Astrocyte (in vitro differentiated cells and primary cell): ENCODE results near the gene TAF3. TPM values are rescaled to one million over a fixed set of nuclear protein-coding genes. Genes with fewer than 3 reads are reported as not detected.

ENCODE experiments used
- DNase-seq: peaks from one replicate; pipeline ENCODE4 v3.0.0-alpha.2; 2010; ENCODE audit warnings: low read depth
- FAIRE-seq: peaks from 2 replicates; lab custom pipeline; 2011; peaks lifted over from hg19 to GRCh38; lab: Jason Lieb, UNC
- H2AFZ ChIP-seq: 2 replicates; pipeline ENCODE4 v1.6.0; 2012; ENCODE audit warnings: low read depth, low read length, inconsistent platforms
- H3K27ac ChIP-seq: 2 replicates; pipeline ENCODE4 v1.5.1; 2011; ENCODE audit warnings: low read depth, low read length, inconsistent platforms
- H3K27me3 ChIP-seq: 2 replicates; pipeline ENCODE4 v1.6.0; 2011; ENCODE audit warnings: low read length, inconsistent platforms; ENCODE audit not compliant: insufficient read depth
- H3K36me3 ChIP-seq: 2 replicates; pipeline ENCODE4 v1.5.1; 2011; ENCODE audit warnings: low read length, inconsistent platforms; ENCODE audit not compliant: insufficient read depth
- H3K4me1 ChIP-seq: 2 replicates; pipeline ENCODE4 v1.5.1; 2011; ENCODE audit warnings: low read length, inconsistent platforms; ENCODE audit not compliant: insufficient read depth
- H3K4me2 ChIP-seq: 2 replicates; pipeline ENCODE4 v1.6.0; 2012; ENCODE audit warnings: low read length, inconsistent platforms
- H3K4me3 ChIP-seq: 2 replicates; pipeline ENCODE4 v1.5.1; 2011; ENCODE audit warnings: low read depth, mild to moderate bottlenecking, low read length, inconsistent platforms; ENCODE audit not compliant: insufficient read depth
- H3K79me2 ChIP-seq: 2 replicates; pipeline ENCODE4 v1.6.0; 2012; ENCODE audit warnings: mild to moderate bottlenecking, low read length, inconsistent platforms; ENCODE audit not compliant: insufficient read depth
- H3K9ac ChIP-seq: 2 replicates; pipeline ENCODE4 v1.6.0; 2012; ENCODE audit warnings: mild to moderate bottlenecking, low read length, inconsistent platforms
- H3K9me3 ChIP-seq: 2 replicates; pipeline ENCODE4 v1.5.1; 2012; ENCODE audit warnings: low read depth, mild to moderate bottlenecking, low read length, inconsistent platforms; ENCODE audit not compliant: insufficient read depth
- H4K20me1 ChIP-seq: 2 replicates; pipeline ENCODE4 v1.6.0; 2012; ENCODE audit warnings: low read length, inconsistent platforms; ENCODE audit not compliant: insufficient read depth
- H3K27ac Mint-ChIP-seq: one replicate; pipeline ENCODE4 v1.8.0; 2021; ENCODE audit warnings: mild to moderate bottlenecking, mixed read lengths; ENCODE audit not compliant: unreplicated experiment
- H3K27me3 Mint-ChIP-seq: one replicate; pipeline ENCODE4 v1.8.0; 2021; ENCODE audit warnings: low read depth, mixed read lengths; ENCODE audit not compliant: unreplicated experiment
- H3K36me3 Mint-ChIP-seq: one replicate; pipeline ENCODE4 v1.8.0; 2021; ENCODE audit warnings: low read depth, mixed read lengths; ENCODE audit not compliant: unreplicated experiment
- H3K4me1 Mint-ChIP-seq: one replicate; pipeline ENCODE4 v1.8.0; 2021; ENCODE audit warnings: low read depth, mixed read lengths; ENCODE audit not compliant: unreplicated experiment
- H3K4me3 Mint-ChIP-seq: one replicate; pipeline ENCODE4 v1.8.0; 2021; ENCODE audit warnings: mild to moderate bottlenecking, moderate library complexity, mixed read lengths; ENCODE audit not compliant: unreplicated experiment
- H3K9me3 Mint-ChIP-seq: one replicate; pipeline ENCODE4 v1.8.0; 2021; ENCODE audit warnings: mild to moderate bottlenecking, mixed read lengths; ENCODE audit not compliant: unreplicated experiment
- EZH2 ChIP-seq: IDR thresholded peaks from 2 replicates; pipeline ENCODE4 v1.6.1; 2012; ENCODE audit warnings: mild to moderate bottlenecking, low read length, inconsistent platforms; ENCODE audit not compliant: insufficient read depth
- total RNA-seq: library from RNA; stranded (reverse); gene quantifications from 2 replicates; pipeline ENCODE4 v1.2.1, GENCODE V29; 2021
- TF ChIP-seq, protein P1 (sequence below): IDR thresholded peaks from 2 replicates; pipeline ENCODE4 v1.5.1; 2011; ENCODE audit warnings: low read depth, mild to moderate bottlenecking, inconsistent platforms, low read length, moderate library complexity; ENCODE audit not compliant: insufficient read depth

The TAF3 gene
- total RNA-seq, 1 donor from 2014 or later = 10.2 TPM

DNA sequence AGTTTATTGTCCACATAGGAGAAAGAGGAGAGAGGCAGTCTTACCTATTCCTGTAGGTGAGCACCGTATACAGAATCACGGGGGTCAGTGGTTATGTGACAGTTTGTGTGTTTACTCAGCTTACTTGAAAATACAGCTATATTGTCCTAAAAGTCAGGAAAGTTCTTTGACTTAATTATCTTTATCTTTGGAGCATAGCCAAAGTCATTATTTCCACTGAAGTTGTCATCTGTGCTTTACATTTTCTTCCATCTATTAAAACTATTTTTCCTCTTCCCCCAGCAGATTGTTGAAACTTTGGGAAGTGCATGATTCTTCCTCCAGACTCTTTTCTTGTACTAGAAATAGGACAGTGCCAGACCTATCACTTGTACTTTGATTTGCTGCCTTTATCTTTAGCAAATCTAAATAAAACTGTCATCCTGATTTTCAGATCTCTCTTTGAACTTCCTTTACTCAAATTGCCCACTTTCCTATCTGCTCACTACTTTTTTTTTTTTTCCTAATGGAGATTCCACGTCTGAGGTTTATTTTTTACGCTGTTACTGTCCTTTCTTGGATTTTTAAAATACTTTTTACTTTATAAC lies 58.3 kb downstream of the TAF3 start:
- H3K4me1 Mint-ChIP-seq = no peaks in the 10 kb centered on the region

DNA sequence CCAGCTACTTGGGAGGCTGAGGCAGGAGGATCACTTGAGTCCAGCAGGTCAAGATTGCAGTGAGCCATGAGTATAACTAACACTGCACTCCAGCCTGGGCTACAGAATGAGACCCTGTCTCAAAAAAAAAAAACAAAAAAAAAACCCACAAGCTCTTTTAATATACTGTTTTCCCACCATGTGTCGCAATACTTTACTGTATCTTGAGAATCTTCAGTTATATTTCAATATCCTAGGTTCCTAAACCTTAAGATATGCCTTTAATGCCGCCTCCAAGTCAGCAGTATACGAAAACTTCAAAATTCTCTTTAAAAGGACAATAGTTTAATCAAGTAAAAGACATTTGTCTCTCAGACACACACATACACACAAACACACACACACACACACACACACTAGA lies 62.8 kb downstream of the TAF3 start:
- Mint-ChIP-seq H3K4me3 (no peak overlapping the region), H3K4me1 (no peaks in the 10 kb centered on the region), H3K27ac (no peak overlapping the region), H3K9me3 (no peaks in the 10 kb centered on the region), H3K27me3 (no peaks in the 10 kb centered on the region), H3K36me3 (peaks cover 1% of the 10 kb centered on the region)
- Histone ChIP-seq H3K27ac (no peak overlapping the region), H3K4me2 (no peak overlapping the region), H3K4me1 (no peaks in the 10 kb centered on the region), H4K20me1 (peaks cover 3% of the 10 kb centered on the region), H3K36me3 (no peaks in the 10 kb centered on the region), H3K9me3 (no peaks in the 10 kb centered on the region), H3K79me2 (peaks cover 11% of the 10 kb centered on the region), H3K9ac (no peak overlapping the region), H2AFZ (no peak overlapping the region), H3K27me3 (no peaks in the 10 kb centered on the region), H3K4me3 (no peak overlapping the region)
- no peak for DNase-seq
- FAIRE-seq = no peak
- TF ChIP-seq EZH2 = no peak
- TF ChIP-seq, protein P1, sequence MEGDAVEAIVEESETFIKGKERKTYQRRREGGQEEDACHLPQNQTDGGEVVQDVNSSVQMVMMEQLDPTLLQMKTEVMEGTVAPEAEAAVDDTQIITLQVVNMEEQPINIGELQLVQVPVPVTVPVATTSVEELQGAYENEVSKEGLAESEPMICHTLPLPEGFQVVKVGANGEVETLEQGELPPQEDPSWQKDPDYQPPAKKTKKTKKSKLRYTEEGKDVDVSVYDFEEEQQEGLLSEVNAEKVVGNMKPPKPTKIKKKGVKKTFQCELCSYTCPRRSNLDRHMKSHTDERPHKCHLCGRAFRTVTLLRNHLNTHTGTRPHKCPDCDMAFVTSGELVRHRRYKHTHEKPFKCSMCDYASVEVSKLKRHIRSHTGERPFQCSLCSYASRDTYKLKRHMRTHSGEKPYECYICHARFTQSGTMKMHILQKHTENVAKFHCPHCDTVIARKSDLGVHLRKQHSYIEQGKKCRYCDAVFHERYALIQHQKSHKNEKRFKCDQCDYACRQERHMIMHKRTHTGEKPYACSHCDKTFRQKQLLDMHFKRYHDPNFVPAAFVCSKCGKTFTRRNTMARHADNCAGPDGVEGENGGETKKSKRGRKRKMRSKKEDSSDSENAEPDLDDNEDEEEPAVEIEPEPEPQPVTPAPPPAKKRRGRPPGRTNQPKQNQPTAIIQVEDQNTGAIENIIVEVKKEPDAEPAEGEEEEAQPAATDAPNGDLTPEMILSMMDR = no peak

More for the DNA sequence above, 58.3 kb downstream of the TAF3 start:
- Histone ChIP-seq H3K27ac (no peak overlapping the region), H3K79me2 (no peaks in the 10 kb centered on the region), H4K20me1 (no peaks in the 10 kb centered on the region), H3K4me3 (no peak overlapping the region), H3K9ac (no peak overlapping the region), H3K36me3 (no peaks in the 10 kb centered on the region), H2AFZ (no peak overlapping the region), H3K4me1 (no peaks in the 10 kb centered on the region), H3K4me2 (no peak overlapping the region), H3K9me3 (no peaks in the 10 kb centered on the region), H3K27me3 (no peaks in the 10 kb centered on the region)
- H3K27ac Mint-ChIP-seq = no peak overlapping the region
- H3K9me3 Mint-ChIP-seq = no peaks in the 10 kb centered on the region
- no peak for DNase-seq
- H3K27me3 Mint-ChIP-seq = no peaks in the 10 kb centered on the region
- no peaks in the 10 kb centered on the region for H3K36me3 Mint-ChIP-seq
- TF ChIP-seq, protein P1 = no peak
- TF ChIP-seq EZH2 = no peak
- H3K4me3 Mint-ChIP-seq = no peak overlapping the region
- no peak for FAIRE-seq

DNA sequence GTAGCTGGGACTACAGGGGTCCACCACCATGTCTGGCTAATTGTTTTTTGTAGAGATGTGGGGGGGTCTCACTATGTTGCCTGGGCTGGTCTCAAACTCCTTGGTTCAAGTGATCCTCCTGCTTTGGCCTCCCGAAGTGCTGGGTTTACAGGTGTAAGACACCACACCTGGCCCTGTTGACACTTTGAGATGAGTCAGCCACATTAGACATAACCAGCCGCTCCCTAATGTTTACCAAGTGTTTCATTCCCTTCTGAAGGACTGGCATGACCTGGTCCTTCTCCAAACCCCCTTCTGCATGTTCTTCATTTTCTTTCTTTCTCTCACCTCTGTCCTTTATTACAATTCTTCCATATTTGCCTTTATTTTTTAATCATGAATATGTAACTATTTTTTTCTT lies 67.8 kb downstream of the TAF3 start:
- Histone ChIP-seq H3K27me3 (no peaks in the 10 kb centered on the region), H3K4me1 (peaks cover 4% of the 10 kb centered on the region), H3K36me3 (no peaks in the 10 kb centered on the region), H3K4me2 (no peak overlapping the region), H3K79me2 (peaks cover 18% of the 10 kb centered on the region), H3K9me3 (no peaks in the 10 kb centered on the region), H4K20me1 (peaks cover 17% of the 10 kb centered on the region), H3K9ac (no peak overlapping the region), H3K27ac (no peak overlapping the region), H3K4me3 (no peak overlapping the region), H2AFZ (no peak overlapping the region)
- no peaks in the 10 kb centered on the region for H3K9me3 Mint-ChIP-seq
- peaks cover 7% of the 10 kb centered on the region for H3K4me1 Mint-ChIP-seq
- no peak for FAIRE-seq
- H3K36me3 Mint-ChIP-seq = peaks cover 1% of the 10 kb centered on the region
- DNase-seq = no peak
- no peaks in the 10 kb centered on the region for H3K27me3 Mint-ChIP-seq
- TF ChIP-seq, protein P1 = no peak
- TF ChIP-seq EZH2 = no peak
- no peak overlapping the region for H3K27ac Mint-ChIP-seq
- H3K4me3 Mint-ChIP-seq = no peak overlapping the region
